Measurements from ENCODE around the gene QRFP. TPM values are rescaled to one million over a fixed set of nuclear protein-coding genes. Genes with fewer than 3 reads are reported as not detected.

The QRFP gene
- total RNA-seq, 4 donors from 2014 or later: not detected

DNA sequence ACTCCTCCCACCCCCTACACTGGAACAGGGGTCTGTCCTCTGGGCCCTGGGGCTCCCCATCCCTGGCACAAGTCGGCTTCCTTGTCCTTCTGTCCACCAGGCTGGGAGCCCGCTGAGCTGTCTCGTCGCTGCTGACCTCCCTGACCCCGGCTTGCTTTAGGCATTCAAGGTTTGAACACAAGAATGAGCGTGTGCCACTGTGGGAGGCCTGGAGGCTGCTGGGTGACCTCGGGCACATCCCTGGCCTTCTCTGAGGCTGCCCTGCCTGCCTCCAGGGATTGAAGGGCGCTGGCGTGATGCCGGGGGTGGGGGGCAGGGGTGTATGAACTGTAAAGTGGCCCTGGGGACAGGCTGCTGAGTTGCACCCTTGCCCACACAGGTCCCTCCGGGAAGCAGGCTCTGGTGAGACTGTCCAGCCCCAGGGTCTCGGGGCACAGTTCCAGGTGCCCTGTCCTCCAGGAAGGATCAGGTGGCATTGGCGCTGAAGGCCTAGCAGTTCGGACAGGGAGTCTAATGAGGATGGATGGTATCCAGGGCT is 24.2 kb upstream of the QRFP start:
- H3K4me1 ChIP-seq: no peaks in the 10 kb centered on the region
- TF ChIP-seq, protein P1, sequence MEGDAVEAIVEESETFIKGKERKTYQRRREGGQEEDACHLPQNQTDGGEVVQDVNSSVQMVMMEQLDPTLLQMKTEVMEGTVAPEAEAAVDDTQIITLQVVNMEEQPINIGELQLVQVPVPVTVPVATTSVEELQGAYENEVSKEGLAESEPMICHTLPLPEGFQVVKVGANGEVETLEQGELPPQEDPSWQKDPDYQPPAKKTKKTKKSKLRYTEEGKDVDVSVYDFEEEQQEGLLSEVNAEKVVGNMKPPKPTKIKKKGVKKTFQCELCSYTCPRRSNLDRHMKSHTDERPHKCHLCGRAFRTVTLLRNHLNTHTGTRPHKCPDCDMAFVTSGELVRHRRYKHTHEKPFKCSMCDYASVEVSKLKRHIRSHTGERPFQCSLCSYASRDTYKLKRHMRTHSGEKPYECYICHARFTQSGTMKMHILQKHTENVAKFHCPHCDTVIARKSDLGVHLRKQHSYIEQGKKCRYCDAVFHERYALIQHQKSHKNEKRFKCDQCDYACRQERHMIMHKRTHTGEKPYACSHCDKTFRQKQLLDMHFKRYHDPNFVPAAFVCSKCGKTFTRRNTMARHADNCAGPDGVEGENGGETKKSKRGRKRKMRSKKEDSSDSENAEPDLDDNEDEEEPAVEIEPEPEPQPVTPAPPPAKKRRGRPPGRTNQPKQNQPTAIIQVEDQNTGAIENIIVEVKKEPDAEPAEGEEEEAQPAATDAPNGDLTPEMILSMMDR (IDR thresholded peaks at IDR 0.05): no peak
- TF ChIP-seq POLR2A (IDR thresholded peaks at IDR 0.05): no peak
- no peak overlapping the region for H3K4me3 ChIP-seq
- no peaks in the 10 kb centered on the region for H3K36me3 ChIP-seq
- DNase-seq: no peak
- intact Hi-C loops (cut with DNase I; ENCODE audit: low total_unique reads): no loop called here
- H3K9me3 ChIP-seq: no peaks in the 10 kb centered on the region
- H3K27me3 ChIP-seq: no peaks in the 10 kb centered on the region
- no peak overlapping the region for H3K27ac ChIP-seq

DNA sequence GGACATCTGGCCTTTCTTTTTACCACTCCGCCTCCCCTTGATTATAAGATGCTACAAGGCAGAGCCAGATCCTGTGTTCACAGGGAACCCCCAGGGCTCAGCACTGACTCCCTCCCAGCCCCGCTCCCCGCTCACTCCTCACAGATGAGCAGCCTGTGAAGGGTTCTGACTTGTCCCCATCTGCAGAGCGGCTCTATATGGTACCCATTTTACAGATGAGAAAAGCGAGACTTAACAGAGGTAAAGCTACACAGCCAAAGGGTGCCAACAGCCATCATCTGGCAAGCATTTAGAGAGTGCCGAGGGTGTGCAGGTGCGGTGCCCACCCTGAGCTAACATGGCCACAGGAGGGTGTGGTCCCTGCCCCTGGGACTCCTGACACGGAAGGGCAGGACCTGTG is 23.6 kb upstream of the QRFP start:
- no peak for DNase-seq
- H3K27me3 ChIP-seq: no peaks in the 10 kb centered on the region
- intact Hi-C loops (cut with DNase I; ENCODE audit: low total_unique reads): no loop called here
- TF ChIP-seq, protein P1 (IDR thresholded peaks at IDR 0.05): no peak
- no peak for TF ChIP-seq POLR2A (IDR thresholded peaks at IDR 0.05)
- H3K27ac ChIP-seq: no peak overlapping the region
- H3K4me1 ChIP-seq: no peaks in the 10 kb centered on the region
- no peaks in the 10 kb centered on the region for H3K36me3 ChIP-seq
- H3K9me3 ChIP-seq: no peaks in the 10 kb centered on the region
- H3K4me3 ChIP-seq: no peak overlapping the region

DNA sequence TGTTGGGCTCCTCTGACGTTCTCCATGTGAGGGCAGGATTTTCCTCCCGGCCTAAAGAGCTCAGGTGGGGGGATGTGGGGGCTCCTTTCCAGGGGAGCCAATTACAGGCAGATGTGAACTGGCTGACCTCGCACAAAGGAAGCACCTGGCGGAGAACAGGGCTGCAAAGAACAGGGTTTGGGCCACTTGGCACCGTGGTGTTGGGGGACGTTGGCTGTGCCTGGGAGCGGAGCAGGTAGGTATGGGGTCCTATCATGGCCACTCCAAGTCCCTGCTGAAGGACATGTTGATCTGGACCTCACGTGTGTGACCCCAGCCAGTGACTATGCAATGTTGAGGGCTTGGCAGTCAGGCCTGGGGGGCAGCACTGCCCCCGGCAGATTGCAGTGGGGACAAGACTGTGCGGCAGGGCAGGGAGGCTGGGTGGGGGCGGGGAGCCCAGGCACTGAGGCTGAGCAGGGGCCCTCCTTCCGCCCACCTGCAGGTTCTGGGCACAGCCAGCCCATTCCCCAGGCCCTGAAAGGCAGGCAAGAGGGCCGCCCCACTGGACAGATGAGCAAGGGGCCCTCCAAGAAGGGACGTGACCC is 23.0 kb upstream of the QRFP start:
- intact Hi-C loops (cut with DNase I; ENCODE audit: low total_unique reads): no loop called here
- H3K36me3 ChIP-seq: no peaks in the 10 kb centered on the region
- no peak overlapping the region for H3K4me3 ChIP-seq
- no peaks in the 10 kb centered on the region for H3K9me3 ChIP-seq
- no peak overlapping the region for H3K27ac ChIP-seq
- H3K4me1 ChIP-seq: no peaks in the 10 kb centered on the region
- TF ChIP-seq, protein P1 (IDR thresholded peaks at IDR 0.05): no peak
- TF ChIP-seq POLR2A (IDR thresholded peaks at IDR 0.05): no peak
- H3K27me3 ChIP-seq: no peaks in the 10 kb centered on the region
- no peak for DNase-seq

DNA sequence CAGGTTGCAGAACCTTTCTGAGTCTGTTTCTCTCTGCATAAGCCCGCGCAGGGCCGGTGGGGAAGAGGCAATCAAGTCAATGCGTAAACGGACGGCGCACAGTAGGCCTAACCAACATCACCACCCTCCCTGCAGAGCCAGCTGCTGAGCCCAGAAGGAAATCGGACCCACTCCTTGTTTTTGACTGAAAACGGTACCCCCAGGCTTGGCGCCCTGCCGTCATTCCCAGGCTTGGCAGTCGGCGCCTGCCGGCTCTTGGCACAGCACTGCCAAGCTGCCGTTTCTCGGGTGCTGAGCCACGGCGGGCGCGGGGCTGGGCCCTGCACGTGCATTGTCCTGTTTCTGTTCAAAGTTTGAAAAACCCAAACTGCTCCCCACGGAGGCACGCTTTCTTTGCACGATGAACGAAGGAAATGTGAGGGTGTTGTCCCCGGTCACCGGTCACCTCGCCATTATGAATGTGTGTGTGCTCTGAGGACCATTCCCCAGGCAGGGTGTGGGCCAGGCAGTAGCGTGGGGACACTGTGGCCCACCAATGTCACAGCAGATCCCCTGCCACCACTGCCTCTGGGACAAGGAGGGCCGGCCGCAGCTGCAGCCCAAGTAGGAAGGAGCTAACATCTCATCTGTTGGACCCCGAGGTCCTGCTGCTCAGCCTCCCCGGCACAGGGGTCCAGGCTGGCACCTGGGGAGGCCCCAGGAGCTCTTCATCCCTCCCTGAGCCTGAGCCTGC is 22.4 kb upstream of the QRFP start:
- H3K27me3 ChIP-seq: no peaks in the 10 kb centered on the region
- no peaks in the 10 kb centered on the region for H3K4me1 ChIP-seq
- H3K27ac ChIP-seq: no peak overlapping the region
- TF ChIP-seq POLR2A (IDR thresholded peaks at IDR 0.05): no peak
- H3K4me3 ChIP-seq: no peak overlapping the region
- no peaks in the 10 kb centered on the region for H3K9me3 ChIP-seq
- intact Hi-C loops (cut with DNase I; ENCODE audit: low total_unique reads): no loop called here
- H3K36me3 ChIP-seq: no peaks in the 10 kb centered on the region
- no peak for DNase-seq

DNA sequence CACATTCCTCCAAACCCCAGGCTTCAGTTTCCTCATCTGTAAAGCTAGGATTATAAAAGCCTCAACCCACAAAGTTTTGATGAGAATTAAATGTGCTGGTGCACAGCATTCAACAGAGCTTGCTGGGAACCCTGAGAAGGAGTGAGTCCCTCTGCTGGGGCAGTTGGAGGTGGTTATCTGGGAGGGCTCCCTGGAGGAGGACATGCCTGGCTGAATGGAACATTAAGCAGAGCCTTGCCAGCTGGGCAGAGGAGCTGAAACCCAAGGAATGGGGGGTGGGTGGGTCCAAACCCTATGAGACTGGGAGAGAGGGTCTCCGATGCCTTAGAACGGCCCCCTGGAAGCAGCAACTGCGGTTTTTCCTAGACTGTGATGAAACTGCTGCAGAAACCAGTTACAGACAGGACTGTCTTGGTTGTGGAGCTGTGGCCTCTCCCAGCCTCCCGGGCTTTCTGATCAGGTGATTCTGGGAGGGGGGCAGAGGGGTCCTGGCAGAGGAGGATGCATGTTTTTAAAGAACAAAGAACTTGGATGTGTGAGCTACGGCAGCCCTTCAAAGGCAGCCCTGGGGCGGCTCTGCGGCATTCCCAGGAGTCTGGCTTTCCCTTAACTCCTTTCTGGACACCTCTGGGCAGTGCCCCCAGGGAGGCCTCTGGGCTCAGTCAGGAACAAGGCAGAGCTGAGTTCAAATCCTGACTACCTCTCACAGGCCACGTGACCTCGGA is 21.7 kb upstream of the QRFP start:
- Histone ChIP-seq H3K36me3 (no peaks in the 10 kb centered on the region), H3K4me1 (no peaks in the 10 kb centered on the region), H3K4me3 (no peak overlapping the region), H3K27me3 (no peaks in the 10 kb centered on the region), H3K27ac (no peak overlapping the region), H3K9me3 (no peaks in the 10 kb centered on the region)
- intact Hi-C loops (cut with DNase I; ENCODE audit: low total_unique reads): no loop called here
- DNase-seq: no peak
- TF ChIP-seq, protein P1 (IDR thresholded peaks at IDR 0.05): no peak
- no peak for TF ChIP-seq POLR2A (IDR thresholded peaks at IDR 0.05)
